PC-9 (cell line): ENCODE results near the gene KRT4. TPM values are rescaled to one million over a fixed set of nuclear protein-coding genes. Genes with fewer than 3 reads are reported as not detected.

Experiments used
- BruUV-seq: library from RNA; stranded (reverse); fragments of 400-500 nt; replicated peaks from 2 replicates; lab custom pipeline; 2021; lab: Mats Ljungman, UMichigan
- CTCF ChIA-PET: fragments of 300-600 bp; sonication (Branson Sonifier 250); formaldehyde crosslinking; loops from one replicate; lab custom pipeline; 2022; ENCODE audit warnings: antibody characterized with exemption; lab: Charles Lee
- POLR2A ChIA-PET: fragments of 300-600 bp; sonication (Branson Sonifier 250); formaldehyde crosslinking; loops from one replicate; lab custom pipeline; 2022; ENCODE audit warnings: antibody characterized with exemption; ENCODE audit not compliant: unreplicated experiment; lab: Charles Lee
- DNase-seq, 2 experiments: peaks; one replicate each; pipeline versions ENCODE4 v3.0.0 to v3.0.0-alpha.2; 2015 to 2022; ENCODE audit warnings: mixed read lengths in 1 of 2
- H2AFZ ChIP-seq: fragments of 200-600 bp; sonication (generic); 2 replicates; pipeline ENCODE4 v1.8.1; 2017; ENCODE audit warnings: antibody characterized with exemption
- H3F3A ChIP-seq: fragments of 200-600 bp; sonication (generic); 2 replicates; pipeline ENCODE4 v1.8.1; 2017; ENCODE audit warnings: antibody characterized with exemption, mild to moderate bottlenecking, low read depth; ENCODE audit not compliant: insufficient read depth
- H3K27ac ChIP-seq: fragments of 200-600 bp; sonication (generic); 2 replicates; pipeline ENCODE4 v1.6.1; 2016; ENCODE audit warnings: mixed run types
- H3K27me3 ChIP-seq: fragments of 200-600 bp; sonication (generic); 2 replicates; pipeline ENCODE4 v1.6.1; 2016; ENCODE audit warnings: low read depth, mixed run types; ENCODE audit not compliant: insufficient read depth
- H3K36me3 ChIP-seq: fragments of 200-600 bp; sonication (generic); 2 replicates; pipeline ENCODE4 v1.6.1; 2016; ENCODE audit warnings: low read depth, mixed run types
- H3K4me1 ChIP-seq: fragments of 200-600 bp; sonication (generic); replicated peaks from 2 replicates; pipeline ENCODE4 v1.6.1; 2016; ENCODE audit warnings: mixed run types; ENCODE audit not compliant: insufficient read depth
- H3K4me2 ChIP-seq: fragments of 200-600 bp; sonication (generic); 2 replicates; pipeline ENCODE4 v1.6.1; 2017; ENCODE audit warnings: mixed run types
- H3K4me3 ChIP-seq: fragments of 200-600 bp; sonication (generic); 2 replicates; pipeline ENCODE4 v1.6.1; 2016; ENCODE audit warnings: mixed run types
- H3K79me2 ChIP-seq: fragments of 200-600 bp; sonication (generic); 2 replicates; pipeline ENCODE4 v1.6.1; 2017; ENCODE audit warnings: low read depth, mixed run types
- H3K9me2 ChIP-seq: fragments of 200-600 bp; sonication (generic); 2 replicates; pipeline ENCODE4 v1.8.1; 2017; ENCODE audit warnings: mild to moderate bottlenecking; ENCODE audit not compliant: insufficient read depth
- H3K9me3 ChIP-seq: fragments of 200-600 bp; sonication (generic); 2 replicates; pipeline ENCODE4 v1.8.1; 2016; ENCODE audit warnings: low read depth; ENCODE audit not compliant: insufficient read depth
- H4K20me1 ChIP-seq: fragments of 200-600 bp; sonication (generic); 2 replicates; pipeline ENCODE4 v1.8.1; 2017; ENCODE audit not compliant: insufficient read depth
- CTCF ChIP-seq: fragments of 200-600 bp; sonication (generic); conservative IDR thresholded peaks from 2 replicates; pipeline ENCODE4 v1.6.1; 2017; ENCODE audit warnings: mixed run types, antibody characterized with exemption, mild to moderate bottlenecking, moderate library complexity
- EZH2 ChIP-seq: fragments of 200-600 bp; sonication (generic); IDR thresholded peaks from 2 replicates; pipeline ENCODE4 v1.8.0; 2017; ENCODE audit warnings: antibody characterized with exemption, low read depth
- intact Hi-C: fragments of 100-400 bp; cut with micrococcal nuclease; formaldehyde crosslinking; loops from one replicate; pipeline ENCODE4 v1.10.0; 2022; ENCODE audit not compliant: unreplicated experiment
- total RNA-seq: library from RNA; stranded (reverse); gene quantifications from 2 replicates; pipeline ENCODE4 v1.2.3, GENCODE V29; 2021

The KRT4 gene
- total RNA-seq, 1 experiment from 2014 or later: 3.0 TPM

- Histone ChIP-seq H3K27me3 (no peaks in the 10 kb centered on the region), H3K4me3 (no peak overlapping the region), H3F3A (no peaks in the 10 kb centered on the region), H3K36me3 (no peaks in the 10 kb centered on the region), H3K4me2 (no peak overlapping the region), H3K4me1 (no peaks in the 10 kb centered on the region), H3K27ac (no peak overlapping the region), H2AFZ (no peak overlapping the region), H3K9me2 (no peaks in the 10 kb centered on the region), H3K79me2 (no peaks in the 10 kb centered on the region), H3K9me3 (no peaks in the 10 kb centered on the region; the same call in 1 of the 2 replicates), H4K20me1 (no peaks in the 10 kb centered on the region)
- ChIA-PET CTCF (no interaction called here), POLR2A (no interaction called here)
- no peak for DNase-seq
- intact Hi-C loops: no loop called here
- TF ChIP-seq EZH2 (no peak), CTCF (no peak)
- no TSS peak for BruUV-seq
Observed at GRCh38 chr12:52774629-52775250, 39.2 kb downstream of the KRT4 start.

GRCh38 chr12:52772772-52773171, 41.1 kb downstream of the KRT4 start:
- Histone ChIP-seq H2AFZ (no peak overlapping the region), H3F3A (no peaks in the 10 kb centered on the region), H3K27me3 (no peaks in the 10 kb centered on the region), H4K20me1 (no peaks in the 10 kb centered on the region), H3K27ac (no peak overlapping the region), H3K79me2 (no peaks in the 10 kb centered on the region), H3K9me2 (no peaks in the 10 kb centered on the region), H3K4me1 (0 out of 2 replicates have a peak, but pooled peaks cover 5% of the 10 kb centered on the region), H3K4me3 (no peak overlapping the region), H3K36me3 (no peaks in the 10 kb centered on the region), H3K4me2 (no peak overlapping the region), H3K9me3 (no peaks in the 10 kb centered on the region; the same call in 1 of the 2 replicates)
- ChIA-PET POLR2A (no interaction called here), CTCF (interaction anchor here (0.6 kb wide), 1 partner anchor 92 kb away, joined by 5 read pairs; no protein-coding TSS in a partner anchor)
- BruUV-seq: no TSS peak
- intact Hi-C loops: no loop called here
- DNase-seq: no peak
- TF ChIP-seq CTCF (no peak), EZH2 (no peak)

GRCh38 chr12:52772188-52772587, 41.7 kb downstream of the KRT4 start:
- Histone ChIP-seq H3K4me2 (no peak overlapping the region), H3F3A (no peaks in the 10 kb centered on the region), H3K9me2 (no peaks in the 10 kb centered on the region), H3K4me1 (0 out of 2 replicates have a peak, but pooled peaks cover 5% of the 10 kb centered on the region), H4K20me1 (no peaks in the 10 kb centered on the region), H3K27ac (no peak overlapping the region), H3K27me3 (no peaks in the 10 kb centered on the region), H2AFZ (no peak overlapping the region), H3K79me2 (no peaks in the 10 kb centered on the region), H3K36me3 (no peaks in the 10 kb centered on the region), H3K9me3 (no peaks in the 10 kb centered on the region; the same call in 1 of the 2 replicates), H3K4me3 (no peak overlapping the region)
- DNase-seq: no peak
- no TSS peak for BruUV-seq
- intact Hi-C loops: no loop called here
- ChIA-PET POLR2A (no interaction called here), CTCF (no interaction called here)
- TF ChIP-seq EZH2 (no peak), CTCF (no peak)
